NCI-H510A treated with DMSO at 0.1 percent for 48 hours (cell line): ENCODE measurements around the gene ABCC8.

ENCODE experiments used
- DNase-seq: peaks from one replicate; lab custom pipeline; 2025; lab: John Stamatoyannopoulos, UW

The ABCC8 gene

GRCh38 chr11:17351172-17351509 is 125.5 kb downstream of the ABCC8 start:
- no peak for DNase-seq

GRCh38 chr11:17350455-17351171 is 126.0 kb downstream of the ABCC8 start:
- no peak for DNase-seq

- DNase-seq, result no peak
Measured at GRCh38 chr11:17347676-17348075, 129.0 kb downstream of the ABCC8 start.

- DNase-seq, result no peak
Measured at GRCh38 chr11:17343907-17344306, 132.7 kb downstream of the ABCC8 start.

GRCh38 chr11:17343257-17343656 is 133.4 kb downstream of the ABCC8 start:
- no peak for DNase-seq
